HepG2 (cell line): ENCODE results near the gene VASN. TPM values are rescaled to one million over a fixed set of nuclear protein-coding genes. Genes with fewer than 3 reads are reported as not detected.

Source experiments
- BCL6 ChIP-seq: IDR thresholded peaks from 2 replicates; pipeline ENCODE4 v1.6.1; 2016; ENCODE audit warnings: missing genetic modification reagents, missing compliant biosample characterization
- BRF2 ChIP-seq: sonication (generic); formaldehyde crosslinking; IDR thresholded peaks from 2 replicates; pipeline ENCODE4 v1.8.1; 2022; ENCODE audit warnings: mild to moderate bottlenecking, missing genetic modification reagents
- ELF3 ChIP-seq: IDR thresholded peaks from 2 replicates; pipeline ENCODE4 v1.6.1; 2016; ENCODE audit warnings: missing genetic modification reagents, missing compliant biosample characterization
- GFI1 ChIP-seq: sonication (generic); formaldehyde crosslinking; IDR thresholded peaks from 2 replicates; pipeline ENCODE4 v1.5.0; 2020; ENCODE audit warnings: missing genetic modification reagents, mild to moderate bottlenecking, borderline replicate concordance
- RELA ChIP-seq: sonication (generic); formaldehyde crosslinking; IDR thresholded peaks from 2 replicates; pipeline ENCODE4 v1.4.0; 2020; ENCODE audit warnings: missing genetic modification reagents
- ZNF142 ChIP-seq: sonication (generic); formaldehyde crosslinking; IDR thresholded peaks from 2 replicates; pipeline ENCODE4 v1.4.0; 2020; ENCODE audit warnings: missing genetic modification reagents
- ZNF263 ChIP-seq: sonication (generic); formaldehyde crosslinking; IDR thresholded peaks from 2 replicates; pipeline ENCODE4 v1.4.0; 2020; ENCODE audit warnings: missing genetic modification reagents
- ZNF281 ChIP-seq: sonication (generic); formaldehyde crosslinking; IDR thresholded peaks from 2 replicates; pipeline ENCODE4 v1.4.0; 2020; ENCODE audit warnings: missing genetic modification reagents, borderline replicate concordance
- ZNF441 ChIP-seq: sonication (generic); formaldehyde crosslinking; IDR thresholded peaks from 2 replicates; pipeline ENCODE4 v1.7.0; 2021; ENCODE audit warnings: missing genetic modification reagents, borderline replicate concordance
- polyA plus RNA-seq, 8 experiments: library from polyadenylated mRNA; depleted of rRNA in 3 of 8; stranded (reverse) in 7 of 8; unstranded in 1 of 8; fragments of >200 nt; fragmentation: Illumina TruSeq in 4 of 8; extraction: Trizol in 4 of 8; gene quantifications; 2 replicates each; pipeline versions ENCODE4 v1.2.1 to v1.2.3, GENCODE V29; 2011 to 2016; ENCODE audit warnings: low read depth in 4 of 8, missing spikeins in 1 of 8, mixed read lengths in 1 of 8; ENCODE audit not compliant: insufficient read depth in 1 of 8
- total RNA-seq, 5 experiments: library from RNA; depleted of rRNA; stranded (reverse); fragments of >200 nt; fragmentation: Illumina TruSeq; extraction: Trizol; gene quantifications; 2 replicates each; pipeline ENCODE4 v1.2.3, GENCODE V29; 2016; ENCODE audit warnings: low read depth in 1 of 5
- TF ChIP-seq, protein P1 (sequence below): IDR thresholded peaks from 2 replicates; pipeline ENCODE4 v1.4.0; 2020; ENCODE audit warnings: mild to moderate bottlenecking, missing genetic modification reagents
- TF ChIP-seq, protein P2 (sequence below): sonication (generic); formaldehyde crosslinking; IDR thresholded peaks from 2 replicates; pipeline ENCODE4 v1.5.1; 2020; ENCODE audit warnings: mild to moderate bottlenecking, moderate library complexity, missing genetic modification reagents

VASN gene
- total and polyA plus RNA-seq, 2 of the 13 experiments (the other 11 are each of a cell fraction or from before 2014, with no cell fraction given), result 8.4 to 18.2 TPM

GRCh38 chr16:4323845-4324488 lies 47.7 kb upstream of the VASN start (continued):
- TF ChIP-seq BRF2 (CRISPR knock-in tag) (no peak), ZNF441 (no peak), ZNF281 (peak; percentile 75; the same call in 1 of the 2 replicates), ZNF263 (CRISPR knock-in tag) (no peak), GFI1 (0 out of 2 replicates have a peak, but pooled peaks have one; percentile 30), ZNF142 (CRISPR knock-in tag) (0 out of 2 replicates have a peak, but pooled peaks have one; percentile 18), BCL6 (CRISPR knock-in tag) (0 out of 2 replicates have a peak, but pooled peaks have one; percentile 10), RELA (CRISPR knock-in tag) (no peak), ELF3 (peak; percentile 77; the same call in 1 of the 2 replicates)
- TF ChIP-seq, protein P1, sequence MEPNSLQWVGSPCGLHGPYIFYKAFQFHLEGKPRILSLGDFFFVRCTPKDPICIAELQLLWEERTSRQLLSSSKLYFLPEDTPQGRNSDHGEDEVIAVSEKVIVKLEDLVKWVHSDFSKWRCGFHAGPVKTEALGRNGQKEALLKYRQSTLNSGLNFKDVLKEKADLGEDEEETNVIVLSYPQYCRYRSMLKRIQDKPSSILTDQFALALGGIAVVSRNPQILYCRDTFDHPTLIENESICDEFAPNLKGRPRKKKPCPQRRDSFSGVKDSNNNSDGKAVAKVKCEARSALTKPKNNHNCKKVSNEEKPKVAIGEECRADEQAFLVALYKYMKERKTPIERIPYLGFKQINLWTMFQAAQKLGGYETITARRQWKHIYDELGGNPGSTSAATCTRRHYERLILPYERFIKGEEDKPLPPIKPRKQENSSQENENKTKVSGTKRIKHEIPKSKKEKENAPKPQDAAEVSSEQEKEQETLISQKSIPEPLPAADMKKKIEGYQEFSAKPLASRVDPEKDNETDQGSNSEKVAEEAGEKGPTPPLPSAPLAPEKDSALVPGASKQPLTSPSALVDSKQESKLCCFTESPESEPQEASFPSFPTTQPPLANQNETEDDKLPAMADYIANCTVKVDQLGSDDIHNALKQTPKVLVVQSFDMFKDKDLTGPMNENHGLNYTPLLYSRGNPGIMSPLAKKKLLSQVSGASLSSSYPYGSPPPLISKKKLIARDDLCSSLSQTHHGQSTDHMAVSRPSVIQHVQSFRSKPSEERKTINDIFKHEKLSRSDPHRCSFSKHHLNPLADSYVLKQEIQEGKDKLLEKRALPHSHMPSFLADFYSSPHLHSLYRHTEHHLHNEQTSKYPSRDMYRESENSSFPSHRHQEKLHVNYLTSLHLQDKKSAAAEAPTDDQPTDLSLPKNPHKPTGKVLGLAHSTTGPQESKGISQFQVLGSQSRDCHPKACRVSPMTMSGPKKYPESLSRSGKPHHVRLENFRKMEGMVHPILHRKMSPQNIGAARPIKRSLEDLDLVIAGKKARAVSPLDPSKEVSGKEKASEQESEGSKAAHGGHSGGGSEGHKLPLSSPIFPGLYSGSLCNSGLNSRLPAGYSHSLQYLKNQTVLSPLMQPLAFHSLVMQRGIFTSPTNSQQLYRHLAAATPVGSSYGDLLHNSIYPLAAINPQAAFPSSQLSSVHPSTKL, result 0 out of 2 replicates have a peak, but pooled peaks have one; percentile 6
- TF ChIP-seq, protein P2, sequence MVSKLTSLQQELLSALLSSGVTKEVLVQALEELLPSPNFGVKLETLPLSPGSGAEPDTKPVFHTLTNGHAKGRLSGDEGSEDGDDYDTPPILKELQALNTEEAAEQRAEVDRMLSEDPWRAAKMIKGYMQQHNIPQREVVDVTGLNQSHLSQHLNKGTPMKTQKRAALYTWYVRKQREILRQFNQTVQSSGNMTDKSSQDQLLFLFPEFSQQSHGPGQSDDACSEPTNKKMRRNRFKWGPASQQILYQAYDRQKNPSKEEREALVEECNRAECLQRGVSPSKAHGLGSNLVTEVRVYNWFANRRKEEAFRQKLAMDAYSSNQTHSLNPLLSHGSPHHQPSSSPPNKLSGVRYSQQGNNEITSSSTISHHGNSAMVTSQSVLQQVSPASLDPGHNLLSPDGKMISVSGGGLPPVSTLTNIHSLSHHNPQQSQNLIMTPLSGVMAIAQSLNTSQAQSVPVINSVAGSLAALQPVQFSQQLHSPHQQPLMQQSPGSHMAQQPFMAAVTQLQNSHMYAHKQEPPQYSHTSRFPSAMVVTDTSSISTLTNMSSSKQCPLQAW (CRISPR knock-in tag), result peak; percentile 23; the same call in 1 of the 2 replicates
